HepG2 (cell line): Measurements from ENCODE around the gene TXNRD2. TPM values are rescaled to one million over a fixed set of nuclear protein-coding genes. Genes with fewer than 3 reads are reported as not detected.

ENCODE experiments used
- FOXA3 ChIP-seq: IDR thresholded peaks from 2 replicates; pipeline ENCODE4 v1.6.1; 2016; ENCODE audit warnings: missing genetic modification reagents, missing compliant biosample characterization
- FOXK2 ChIP-seq: fragments of 450-650 bp; IDR thresholded peaks from 2 replicates; pipeline ENCODE4 v1.6.1; 2016
- IKZF4 ChIP-seq: sonication (generic); formaldehyde crosslinking; IDR thresholded peaks from 2 replicates; pipeline ENCODE4 v1.5.1; 2020; ENCODE audit warnings: borderline replicate concordance, mild to moderate bottlenecking, low read depth, missing genetic modification reagents; ENCODE audit errors: not compliant biosample characterization
- KAT8 ChIP-seq: IDR thresholded peaks from 2 replicates; pipeline ENCODE4 v1.6.1; 2016; ENCODE audit warnings: missing genetic modification reagents, missing compliant biosample characterization
- MAFF ChIP-seq: IDR thresholded peaks from 2 replicates; pipeline ENCODE4 v1.6.1; 2011; ENCODE audit warnings: low read depth, low read length, improper control_type of control experiment
- MBNL3 ChIP-seq: fragments of 250-450 bp; sonication (Bioruptor Pico); conservative IDR thresholded peaks from 2 replicates; pipeline ENCODE4 v1.8.0; 2022; ENCODE audit warnings: mild to moderate bottlenecking, inconsistent platforms
- RBFOX2 ChIP-seq: fragments of 200-400 bp; formaldehyde crosslinking; IDR thresholded peaks from 2 replicates; pipeline ENCODE4 v1.6.1; 2017; ENCODE audit warnings: low read depth, mild to moderate bottlenecking, low read length
- RFX1 ChIP-seq: fragments of 450-650 bp; IDR thresholded peaks from 2 replicates; pipeline ENCODE4 v1.6.1; 2017
- RFX5 ChIP-seq: IDR thresholded peaks from 2 replicates; pipeline ENCODE4 v1.6.1; 2011; ENCODE audit warnings: low read depth, low read length, improper control_type of control experiment
- SSRP1 ChIP-seq: IDR thresholded peaks from 2 replicates; pipeline ENCODE4 v1.6.1; 2016; ENCODE audit warnings: control low read depth
- TCF7 ChIP-seq: sonication (generic); IDR thresholded peaks from 2 replicates; pipeline ENCODE4 v1.6.1; 2016; ENCODE audit warnings: antibody characterized with exemption, low read depth
- U2AF1 ChIP-seq: fragments of 200-400 bp; formaldehyde crosslinking; optimal IDR thresholded peaks from 2 replicates; pipeline ENCODE3; 2017; ENCODE audit warnings: mild to moderate bottlenecking, low read depth, low read length
- ZFP90 ChIP-seq: sonication (generic); formaldehyde crosslinking; IDR thresholded peaks from 2 replicates; pipeline ENCODE4 v1.8.0; 2022; ENCODE audit warnings: missing genetic modification reagents, mild to moderate bottlenecking, inconsistent platforms, borderline replicate concordance
- ZNF3 ChIP-seq: IDR thresholded peaks from 2 replicates; pipeline ENCODE4 v1.7.0; 2017; ENCODE audit warnings: inconsistent platforms
- ZNF446 ChIP-seq: sonication (generic); formaldehyde crosslinking; IDR thresholded peaks from 2 replicates; pipeline ENCODE4 v1.5.0; 2020; ENCODE audit warnings: mild to moderate bottlenecking, missing genetic modification reagents
- ZNF552 ChIP-seq: sonication (generic); formaldehyde crosslinking; IDR thresholded peaks from 2 replicates; pipeline ENCODE4 v1.9.0; 2022; ENCODE audit warnings: missing genetic modification reagents, mild to moderate bottlenecking, borderline replicate concordance
- ZNF598 ChIP-seq: sonication (generic); formaldehyde crosslinking; IDR thresholded peaks from 2 replicates; pipeline ENCODE4 v1.5.1; 2020; ENCODE audit warnings: mild to moderate bottlenecking, missing genetic modification reagents, borderline replicate concordance
- ZNF781 ChIP-seq: sonication (generic); formaldehyde crosslinking; IDR thresholded peaks from 2 replicates; pipeline ENCODE4 v1.5.1; 2020; ENCODE audit warnings: borderline replicate concordance, mild to moderate bottlenecking, missing genetic modification reagents; ENCODE audit errors: not compliant biosample characterization
- polyA plus RNA-seq, 8 experiments: library from polyadenylated mRNA; depleted of rRNA in 3 of 8; stranded (reverse) in 7 of 8; unstranded in 1 of 8; fragments of >200 nt; fragmentation: Illumina TruSeq in 4 of 8; extraction: Trizol in 4 of 8; gene quantifications; 2 replicates each; pipeline versions ENCODE4 v1.2.1 to v1.2.3, GENCODE V29; 2011 to 2016; ENCODE audit warnings: low read depth in 4 of 8, missing spikeins in 1 of 8, mixed read lengths in 1 of 8; ENCODE audit not compliant: insufficient read depth in 1 of 8
- total RNA-seq, 5 experiments: library from RNA; depleted of rRNA; stranded (reverse); fragments of >200 nt; fragmentation: Illumina TruSeq; extraction: Trizol; gene quantifications; 2 replicates each; pipeline ENCODE4 v1.2.3, GENCODE V29; 2016; ENCODE audit warnings: low read depth in 1 of 5
- TF ChIP-seq, protein P1 (sequence below): IDR thresholded peaks from 2 replicates; pipeline ENCODE4 v1.4.0; 2020; ENCODE audit warnings: mild to moderate bottlenecking, missing genetic modification reagents
- TF ChIP-seq, protein P2 (sequence below): IDR thresholded peaks from 2 replicates; pipeline ENCODE4 v1.6.1; 2016; ENCODE audit warnings: mild to moderate bottlenecking, missing biosample characterization, missing genetic modification reagents
- TF ChIP-seq, protein P3 (sequence below): sonication (generic); formaldehyde crosslinking; IDR thresholded peaks from 2 replicates; pipeline ENCODE4 v1.4.0; 2020; ENCODE audit warnings: missing genetic modification reagents
- TF ChIP-seq, protein P4 (sequence below): IDR thresholded peaks from 2 replicates; pipeline ENCODE4 v1.6.1; 2016; ENCODE audit warnings: low read depth, control low read depth
- TF ChIP-seq, protein P5 (sequence below): sonication (generic); formaldehyde crosslinking; IDR thresholded peaks from 2 replicates; pipeline ENCODE4 v1.4.0; 2020; ENCODE audit warnings: missing genetic modification reagents, borderline replicate concordance

TXNRD2 gene
- total and polyA plus RNA-seq, 2 of the 13 experiments (the other 11 are each of a cell fraction or from before 2014, with no cell fraction given), result 17.5 to 18.6 TPM

DNA sequence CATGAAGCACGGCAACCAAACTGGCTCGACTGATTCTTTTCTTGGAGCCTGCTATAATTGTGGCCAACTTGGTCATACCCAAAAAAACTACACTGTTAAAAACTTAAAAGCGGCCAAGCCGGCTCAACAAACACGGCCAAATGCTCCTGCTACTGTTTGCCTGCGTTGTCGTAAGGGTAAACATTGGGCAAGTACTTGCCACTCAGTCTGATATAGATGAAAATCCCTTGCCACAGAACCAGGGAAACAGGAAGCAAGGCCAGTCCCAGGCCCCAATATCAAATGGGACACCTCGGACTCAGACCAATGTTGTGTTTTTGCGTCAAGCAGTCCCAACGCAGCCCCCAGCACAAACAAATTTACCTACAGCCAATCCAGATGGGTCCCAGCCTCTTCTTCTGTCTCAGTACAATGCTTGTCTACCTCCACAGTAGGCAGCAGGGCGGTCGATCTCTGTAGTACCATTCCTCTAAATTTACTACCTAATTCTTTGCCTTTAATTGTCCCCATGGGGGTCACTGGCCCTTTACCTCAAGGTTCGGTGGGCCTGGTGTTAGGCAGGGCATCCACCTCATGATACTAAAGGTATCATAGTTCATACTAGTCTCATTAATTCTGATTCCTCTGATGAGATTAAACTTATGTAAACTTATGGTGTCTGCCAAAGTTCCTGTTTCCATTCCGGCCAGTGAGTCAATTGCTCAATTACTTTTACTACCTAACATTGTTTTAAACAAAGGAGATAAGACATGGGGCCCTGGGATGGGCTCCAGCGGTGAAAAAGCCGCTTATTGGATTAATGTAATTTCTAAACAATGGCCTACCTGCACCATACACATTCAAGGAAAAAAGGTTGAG is 3.8 kb downstream of the TXNRD2 start (continued):
- TF ChIP-seq KAT8 (CRISPR knock-in tag) (peak; percentile 16; the same call in 1 of the 2 replicates), U2AF1 (no peak), ZNF446 (CRISPR knock-in tag) (no peak), TCF7 (peak; percentile 83), SSRP1 (CRISPR knock-in tag) (peak; percentile 64; the same call in 1 of the 2 replicates), RBFOX2 (no peak), ZFP90 (CRISPR knock-in tag) (no peak), RFX1 (no peak), ZNF3 (CRISPR knock-in tag) (no peak), MAFF (no peak), FOXA3 (CRISPR knock-in tag) (peak; percentile 88), ZNF552 (CRISPR knock-in tag) (no peak), FOXK2 (0 out of 2 replicates have a peak, but pooled peaks have one; percentile 28), IKZF4 (no peak), RFX5 (no peak), MBNL3 (CRISPR knock-in tag) (no peak), ZNF598 (no peak), ZNF781 (CRISPR knock-in tag) (no peak)
- TF ChIP-seq, protein P1, sequence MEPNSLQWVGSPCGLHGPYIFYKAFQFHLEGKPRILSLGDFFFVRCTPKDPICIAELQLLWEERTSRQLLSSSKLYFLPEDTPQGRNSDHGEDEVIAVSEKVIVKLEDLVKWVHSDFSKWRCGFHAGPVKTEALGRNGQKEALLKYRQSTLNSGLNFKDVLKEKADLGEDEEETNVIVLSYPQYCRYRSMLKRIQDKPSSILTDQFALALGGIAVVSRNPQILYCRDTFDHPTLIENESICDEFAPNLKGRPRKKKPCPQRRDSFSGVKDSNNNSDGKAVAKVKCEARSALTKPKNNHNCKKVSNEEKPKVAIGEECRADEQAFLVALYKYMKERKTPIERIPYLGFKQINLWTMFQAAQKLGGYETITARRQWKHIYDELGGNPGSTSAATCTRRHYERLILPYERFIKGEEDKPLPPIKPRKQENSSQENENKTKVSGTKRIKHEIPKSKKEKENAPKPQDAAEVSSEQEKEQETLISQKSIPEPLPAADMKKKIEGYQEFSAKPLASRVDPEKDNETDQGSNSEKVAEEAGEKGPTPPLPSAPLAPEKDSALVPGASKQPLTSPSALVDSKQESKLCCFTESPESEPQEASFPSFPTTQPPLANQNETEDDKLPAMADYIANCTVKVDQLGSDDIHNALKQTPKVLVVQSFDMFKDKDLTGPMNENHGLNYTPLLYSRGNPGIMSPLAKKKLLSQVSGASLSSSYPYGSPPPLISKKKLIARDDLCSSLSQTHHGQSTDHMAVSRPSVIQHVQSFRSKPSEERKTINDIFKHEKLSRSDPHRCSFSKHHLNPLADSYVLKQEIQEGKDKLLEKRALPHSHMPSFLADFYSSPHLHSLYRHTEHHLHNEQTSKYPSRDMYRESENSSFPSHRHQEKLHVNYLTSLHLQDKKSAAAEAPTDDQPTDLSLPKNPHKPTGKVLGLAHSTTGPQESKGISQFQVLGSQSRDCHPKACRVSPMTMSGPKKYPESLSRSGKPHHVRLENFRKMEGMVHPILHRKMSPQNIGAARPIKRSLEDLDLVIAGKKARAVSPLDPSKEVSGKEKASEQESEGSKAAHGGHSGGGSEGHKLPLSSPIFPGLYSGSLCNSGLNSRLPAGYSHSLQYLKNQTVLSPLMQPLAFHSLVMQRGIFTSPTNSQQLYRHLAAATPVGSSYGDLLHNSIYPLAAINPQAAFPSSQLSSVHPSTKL, result peak; percentile 85
- TF ChIP-seq, protein P2, sequence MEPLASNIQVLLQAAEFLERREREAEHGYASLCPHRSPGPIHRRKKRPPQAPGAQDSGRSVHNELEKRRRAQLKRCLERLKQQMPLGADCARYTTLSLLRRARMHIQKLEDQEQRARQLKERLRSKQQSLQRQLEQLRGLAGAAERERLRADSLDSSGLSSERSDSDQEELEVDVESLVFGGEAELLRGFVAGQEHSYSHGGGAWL (CRISPR knock-in tag), result no peak
- TF ChIP-seq, protein P3, sequence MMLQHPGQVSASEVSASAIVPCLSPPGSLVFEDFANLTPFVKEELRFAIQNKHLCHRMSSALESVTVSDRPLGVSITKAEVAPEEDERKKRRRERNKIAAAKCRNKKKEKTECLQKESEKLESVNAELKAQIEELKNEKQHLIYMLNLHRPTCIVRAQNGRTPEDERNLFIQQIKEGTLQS (CRISPR knock-in tag), result no peak
- TF ChIP-seq, protein P4, sequence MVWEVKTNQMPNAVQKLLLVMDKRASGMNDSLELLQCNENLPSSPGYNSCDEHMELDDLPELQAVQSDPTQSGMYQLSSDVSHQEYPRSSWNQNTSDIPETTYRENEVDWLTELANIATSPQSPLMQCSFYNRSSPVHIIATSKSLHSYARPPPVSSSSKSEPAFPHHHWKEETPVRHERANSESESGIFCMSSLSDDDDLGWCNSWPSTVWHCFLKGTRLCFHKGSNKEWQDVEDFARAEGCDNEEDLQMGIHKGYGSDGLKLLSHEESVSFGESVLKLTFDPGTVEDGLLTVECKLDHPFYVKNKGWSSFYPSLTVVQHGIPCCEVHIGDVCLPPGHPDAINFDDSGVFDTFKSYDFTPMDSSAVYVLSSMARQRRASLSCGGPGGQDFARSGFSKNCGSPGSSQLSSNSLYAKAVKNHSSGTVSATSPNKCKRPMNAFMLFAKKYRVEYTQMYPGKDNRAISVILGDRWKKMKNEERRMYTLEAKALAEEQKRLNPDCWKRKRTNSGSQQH (CRISPR knock-in tag), result no peak
- TF ChIP-seq, protein P5, sequence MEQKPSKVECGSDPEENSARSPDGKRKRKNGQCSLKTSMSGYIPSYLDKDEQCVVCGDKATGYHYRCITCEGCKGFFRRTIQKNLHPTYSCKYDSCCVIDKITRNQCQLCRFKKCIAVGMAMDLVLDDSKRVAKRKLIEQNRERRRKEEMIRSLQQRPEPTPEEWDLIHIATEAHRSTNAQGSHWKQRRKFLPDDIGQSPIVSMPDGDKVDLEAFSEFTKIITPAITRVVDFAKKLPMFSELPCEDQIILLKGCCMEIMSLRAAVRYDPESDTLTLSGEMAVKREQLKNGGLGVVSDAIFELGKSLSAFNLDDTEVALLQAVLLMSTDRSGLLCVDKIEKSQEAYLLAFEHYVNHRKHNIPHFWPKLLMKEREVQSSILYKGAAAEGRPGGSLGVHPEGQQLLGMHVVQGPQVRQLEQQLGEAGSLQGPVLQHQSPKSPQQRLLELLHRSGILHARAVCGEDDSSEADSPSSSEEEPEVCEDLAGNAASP (CRISPR knock-in tag), result peak; percentile 55; the same call in 1 of the 2 replicates
